DND-41 (cell line): ENCODE measurements around the gene BRD7.

ENCODE experiments used
- EZH2 ChIP-seq: IDR thresholded peaks from 3 replicates; pipeline ENCODE4 v1.6.1; 2012; ENCODE audit warnings: borderline replicate concordance, low read depth, mild to moderate bottlenecking, moderate library complexity, low read length, inconsistent platforms; ENCODE audit not compliant: severe bottlenecking
- TF ChIP-seq, protein P1 (sequence below): IDR thresholded peaks from 2 replicates; pipeline ENCODE4 v1.5.1; 2012; ENCODE audit warnings: borderline replicate concordance, low read length, moderate library complexity, mild to moderate bottlenecking; ENCODE audit not compliant: poor library complexity, severe bottlenecking; ENCODE audit errors: extremely low read depth

GRCh38 chr16:50267651-50268050, 101.1 kb downstream of the BRD7 start:
- TF ChIP-seq, protein P1, sequence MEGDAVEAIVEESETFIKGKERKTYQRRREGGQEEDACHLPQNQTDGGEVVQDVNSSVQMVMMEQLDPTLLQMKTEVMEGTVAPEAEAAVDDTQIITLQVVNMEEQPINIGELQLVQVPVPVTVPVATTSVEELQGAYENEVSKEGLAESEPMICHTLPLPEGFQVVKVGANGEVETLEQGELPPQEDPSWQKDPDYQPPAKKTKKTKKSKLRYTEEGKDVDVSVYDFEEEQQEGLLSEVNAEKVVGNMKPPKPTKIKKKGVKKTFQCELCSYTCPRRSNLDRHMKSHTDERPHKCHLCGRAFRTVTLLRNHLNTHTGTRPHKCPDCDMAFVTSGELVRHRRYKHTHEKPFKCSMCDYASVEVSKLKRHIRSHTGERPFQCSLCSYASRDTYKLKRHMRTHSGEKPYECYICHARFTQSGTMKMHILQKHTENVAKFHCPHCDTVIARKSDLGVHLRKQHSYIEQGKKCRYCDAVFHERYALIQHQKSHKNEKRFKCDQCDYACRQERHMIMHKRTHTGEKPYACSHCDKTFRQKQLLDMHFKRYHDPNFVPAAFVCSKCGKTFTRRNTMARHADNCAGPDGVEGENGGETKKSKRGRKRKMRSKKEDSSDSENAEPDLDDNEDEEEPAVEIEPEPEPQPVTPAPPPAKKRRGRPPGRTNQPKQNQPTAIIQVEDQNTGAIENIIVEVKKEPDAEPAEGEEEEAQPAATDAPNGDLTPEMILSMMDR = no peak
- TF ChIP-seq EZH2 = no peak
